Retinal pigment epithelial cell (primary cell): ENCODE measurements around the gene ZNF763.
"Not testable (repeated sequence)": the region's sequence is repeated elsewhere in the genome, so short reads cannot be mapped to it uniquely, and the experiment has no call there.

Experiments used
- DNase-seq: peaks from one replicate; pipeline ENCODE4 v3.0.0-alpha.2; 2010; ENCODE audit warnings: low read depth
- H3K4me3 ChIP-seq: 2 replicates; pipeline ENCODE4 v1.5.1; 2011; ENCODE audit warnings: mild to moderate bottlenecking, low read length, control low read depth, moderate library complexity
- TF ChIP-seq, protein P1 (sequence below): conservative IDR thresholded peaks from 2 replicates; pipeline ENCODE4 v1.5.1; 2011; ENCODE audit warnings: low read depth, low read length, control low read depth, inconsistent platforms

The ZNF763 gene

DNA sequence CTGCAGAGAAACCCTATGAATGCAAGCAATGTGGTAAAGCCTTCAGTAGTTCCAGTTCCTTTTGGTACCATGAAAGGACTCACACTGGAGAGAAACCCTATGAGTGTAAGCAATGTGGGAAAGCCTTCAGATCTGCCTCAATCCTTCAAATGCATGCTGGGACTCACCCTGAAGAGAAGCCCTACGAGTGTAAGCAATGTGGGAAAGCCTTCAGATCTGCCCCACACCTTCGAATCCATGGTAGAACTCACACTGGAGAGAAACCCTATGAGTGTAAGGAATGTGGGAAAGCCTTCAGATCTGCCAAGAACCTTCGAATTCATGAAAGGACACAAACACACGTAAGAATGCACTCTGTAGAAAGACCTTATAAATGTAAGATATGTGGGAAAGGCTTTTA is 14.7 kb downstream of the ZNF763 start:
- TF ChIP-seq, protein P1, sequence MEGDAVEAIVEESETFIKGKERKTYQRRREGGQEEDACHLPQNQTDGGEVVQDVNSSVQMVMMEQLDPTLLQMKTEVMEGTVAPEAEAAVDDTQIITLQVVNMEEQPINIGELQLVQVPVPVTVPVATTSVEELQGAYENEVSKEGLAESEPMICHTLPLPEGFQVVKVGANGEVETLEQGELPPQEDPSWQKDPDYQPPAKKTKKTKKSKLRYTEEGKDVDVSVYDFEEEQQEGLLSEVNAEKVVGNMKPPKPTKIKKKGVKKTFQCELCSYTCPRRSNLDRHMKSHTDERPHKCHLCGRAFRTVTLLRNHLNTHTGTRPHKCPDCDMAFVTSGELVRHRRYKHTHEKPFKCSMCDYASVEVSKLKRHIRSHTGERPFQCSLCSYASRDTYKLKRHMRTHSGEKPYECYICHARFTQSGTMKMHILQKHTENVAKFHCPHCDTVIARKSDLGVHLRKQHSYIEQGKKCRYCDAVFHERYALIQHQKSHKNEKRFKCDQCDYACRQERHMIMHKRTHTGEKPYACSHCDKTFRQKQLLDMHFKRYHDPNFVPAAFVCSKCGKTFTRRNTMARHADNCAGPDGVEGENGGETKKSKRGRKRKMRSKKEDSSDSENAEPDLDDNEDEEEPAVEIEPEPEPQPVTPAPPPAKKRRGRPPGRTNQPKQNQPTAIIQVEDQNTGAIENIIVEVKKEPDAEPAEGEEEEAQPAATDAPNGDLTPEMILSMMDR, result no peak
- DNase-seq, result no peak
- no peak overlapping the region for H3K4me3 ChIP-seq

DNA sequence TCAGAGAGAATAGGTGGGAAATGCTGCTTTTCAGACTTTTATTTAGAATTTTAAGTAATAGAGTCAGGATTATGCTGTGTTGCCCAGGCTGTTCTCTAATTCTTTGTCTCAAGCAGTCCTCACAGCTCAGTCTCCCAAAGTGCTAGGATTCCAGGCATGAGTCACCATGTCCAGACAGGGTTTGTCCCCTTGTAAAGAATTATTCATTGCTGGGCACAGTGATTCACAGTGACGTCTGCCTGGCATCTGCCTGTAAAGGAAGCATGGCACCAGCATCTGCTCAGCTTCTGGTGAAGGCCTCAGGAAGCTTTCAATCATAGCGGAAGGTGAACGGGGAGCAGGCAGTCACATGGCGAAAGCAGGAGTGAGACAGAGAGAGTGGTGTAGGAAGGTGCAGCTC is 17.7 kb downstream of the ZNF763 start:
- TF ChIP-seq, protein P1, result no peak
- no peak overlapping the region for H3K4me3 ChIP-seq
- no peak for DNase-seq

DNA sequence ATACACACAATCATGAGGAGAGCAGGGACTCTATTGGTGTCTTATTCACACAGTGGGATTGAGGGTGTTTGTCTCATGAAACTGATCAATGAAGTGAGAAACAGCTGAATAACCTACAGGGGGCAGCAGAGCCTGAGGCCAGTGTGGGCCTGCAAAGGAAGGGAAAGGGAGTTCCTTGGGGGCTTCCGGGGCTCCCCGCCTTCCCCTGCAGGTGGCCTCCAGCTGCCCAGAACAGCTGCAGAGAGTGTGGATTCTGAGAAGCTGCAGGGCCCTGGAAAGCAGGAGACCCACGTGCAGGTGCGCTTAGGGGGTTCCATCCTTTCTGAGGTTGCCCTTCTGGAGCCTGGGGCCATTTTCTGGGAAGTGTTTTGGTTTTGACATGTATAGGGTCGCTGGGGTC is 20.1 kb downstream of the ZNF763 start:
- no peak overlapping the region for H3K4me3 ChIP-seq
- DNase-seq, result no peak

DNA sequence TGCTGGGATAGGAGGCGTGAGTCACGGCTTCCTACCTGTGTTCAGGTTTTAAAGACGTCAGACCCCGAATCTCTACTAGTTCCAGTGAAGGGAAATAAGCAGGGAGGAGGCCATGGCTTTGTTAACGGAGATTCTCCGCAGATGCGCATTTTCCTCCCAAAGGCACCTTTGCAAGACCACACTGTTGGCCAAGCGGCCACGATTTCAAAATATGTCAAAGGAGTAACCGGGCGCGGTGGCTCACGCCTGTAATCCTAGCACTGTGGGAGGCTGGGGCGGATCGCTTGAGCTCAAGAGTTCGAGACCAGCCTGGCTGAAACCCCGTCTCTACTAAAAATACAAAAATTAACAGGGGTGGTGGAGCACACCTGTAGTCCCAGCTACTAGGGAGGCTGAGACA is 21.9 kb downstream of the ZNF763 start:
- TF ChIP-seq, protein P1, result no peak

More for the DNA sequence above, 20.1 kb downstream of the ZNF763 start:
- TF ChIP-seq, protein P1, result no peak

DNA sequence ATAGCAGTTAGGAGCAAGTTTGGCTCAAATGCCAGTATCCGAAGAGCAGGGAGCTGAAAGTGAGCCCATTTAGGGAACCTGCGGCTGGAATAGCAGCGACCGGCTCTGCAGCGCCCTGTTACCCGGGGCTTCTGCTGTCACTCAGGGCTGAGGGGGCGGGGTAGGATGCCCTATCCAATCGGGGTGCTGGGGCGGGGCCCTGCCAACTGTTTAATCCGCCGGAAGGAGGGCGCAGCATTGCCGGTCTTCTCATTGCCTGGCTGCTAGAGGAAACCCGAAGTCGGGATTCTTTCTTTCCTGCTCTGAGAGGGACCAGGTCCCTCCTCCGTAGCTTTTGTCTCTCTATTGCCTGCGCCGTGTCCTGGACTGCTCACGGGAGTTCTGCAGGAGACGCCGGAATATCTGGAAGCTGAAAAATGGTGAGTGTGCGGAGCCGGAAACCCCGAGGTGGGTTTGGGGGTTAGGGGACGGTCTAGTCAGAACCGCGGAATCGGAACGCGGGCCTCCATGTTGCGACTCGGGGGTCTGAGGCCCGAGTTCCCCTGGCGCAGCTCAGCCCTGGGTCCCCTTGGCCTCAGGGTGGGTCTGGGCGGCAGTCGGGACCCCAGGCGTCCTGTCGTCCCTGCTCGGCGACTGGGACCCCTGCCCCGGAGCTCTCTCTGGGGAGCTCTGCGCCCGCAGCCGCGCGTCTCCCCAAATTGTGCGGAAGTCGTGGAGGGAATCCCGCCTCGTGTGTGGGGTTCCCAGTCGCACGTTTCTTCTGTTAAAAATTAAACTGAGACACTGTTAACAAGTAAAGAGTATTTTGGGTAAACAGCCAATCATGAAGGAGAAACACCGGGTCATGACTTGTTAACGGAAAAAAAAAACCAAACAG is 22.8 kb downstream of the ZNF763 start:
- H3K4me3 ChIP-seq, result peak overlapping the region; percentile 92
- DNase-seq, result peak; percentile 79
- TF ChIP-seq, protein P1, result no peak

More for the DNA sequence above, 21.9 kb downstream of the ZNF763 start:
- H3K4me3 ChIP-seq, result no peak overlapping the region
- no peak for DNase-seq

DNA sequence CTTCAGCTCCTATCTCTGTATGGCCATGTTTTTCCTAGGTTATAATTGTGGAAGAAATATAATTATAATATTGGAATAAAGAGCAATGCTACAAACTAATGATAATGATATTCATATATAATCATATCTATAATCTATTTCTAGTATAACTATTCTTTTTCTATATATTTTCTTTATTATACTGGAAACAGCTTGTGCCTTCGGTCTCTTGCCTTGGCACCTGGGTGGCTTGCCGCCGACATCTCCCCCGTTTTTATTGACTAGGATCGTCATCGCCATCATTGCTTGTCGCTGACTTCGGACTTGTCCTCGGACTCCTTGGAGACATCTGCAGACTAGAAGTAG is 24.2 kb downstream of the ZNF763 start:
- TF ChIP-seq, protein P1, result no peak
- no peak for DNase-seq
- no peak overlapping the region for H3K4me3 ChIP-seq

DNA sequence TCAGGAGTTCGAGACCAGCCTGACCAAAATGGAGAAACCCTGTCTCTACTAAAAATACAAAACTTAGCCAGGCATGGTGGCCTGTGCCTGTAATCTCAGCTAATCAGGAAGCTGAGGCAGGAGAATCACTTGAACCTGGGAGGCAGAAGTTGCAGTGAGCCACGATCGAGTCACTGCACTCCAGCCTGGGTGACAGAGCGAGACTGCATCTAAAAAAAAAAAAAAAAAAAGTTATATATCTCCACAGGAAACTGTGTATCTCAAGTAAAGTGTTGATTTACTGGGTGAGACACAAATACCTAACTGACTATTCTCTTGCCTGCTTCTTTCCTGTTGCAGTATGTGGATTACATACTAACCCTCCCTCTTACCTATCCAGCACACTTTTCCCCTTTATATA is 27.1 kb downstream of the ZNF763 start:
- H3K4me3 ChIP-seq, DNase-seq: not testable (repeated sequence)

DNA sequence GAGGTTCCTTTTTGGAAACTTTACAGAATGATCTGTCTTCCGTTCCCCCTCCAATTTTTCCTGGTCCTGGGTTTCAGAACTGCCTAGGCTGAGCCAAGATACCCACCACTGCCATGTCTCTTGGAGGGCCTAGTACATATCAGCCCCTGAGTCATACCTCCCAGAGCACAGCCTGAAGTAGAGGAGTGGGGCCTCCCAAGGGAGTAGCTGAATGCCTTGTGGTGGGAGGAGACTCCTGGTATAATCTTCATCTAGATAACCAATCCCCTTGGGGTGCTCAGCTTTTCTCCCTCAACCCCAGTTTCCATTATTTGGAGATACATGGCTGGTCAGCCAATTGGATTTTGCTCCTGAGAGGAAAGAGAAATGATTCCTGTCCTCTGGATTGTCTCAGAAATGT is 30.3 kb downstream of the ZNF763 start:
- no peak for DNase-seq
- TF ChIP-seq, protein P1, result no peak
- no peak overlapping the region for H3K4me3 ChIP-seq
